Common myeloid progenitor, CD34-positive (primary cell): ENCODE measurements around the gene ANKRD63.
A peak's percentile ranks its signal among the peaks of the same experiment; 100 is the strongest.

Experiments used
- CTCF ChIA-PET: fragments of 350-600 bp; sonication (Branson Sonifier 250); formaldehyde crosslinking; loops from one replicate; lab custom pipeline; 2021; ENCODE audit warnings: antibody characterized with exemption; lab: Charles Lee
- POLR2A ChIA-PET: fragments of 350-600 bp; sonication (Branson Sonifier 250); formaldehyde crosslinking; loops from one replicate; lab custom pipeline; 2021; ENCODE audit warnings: antibody characterized with exemption; lab: Charles Lee
- DNase-seq, 3 donors: peaks; one replicate each; pipeline versions ENCODE4 v3.0.0 to v3.0.0-alpha.2; 2013
- H3K27ac ChIP-seq, 2 experiments: 1 replicate in 1 of 2; 2 replicates in 1 of 2; pipeline ENCODE4 v1.7.0; 2013; ENCODE audit warnings: inconsistent platforms in 2 of 2, low read length in 2 of 2, mild to moderate bottlenecking in 2 of 2, low read depth in 1 of 2, moderate library complexity in 1 of 2; ENCODE audit not compliant: severe bottlenecking in 2 of 2, insufficient read depth in 1 of 2, poor library complexity in 1 of 2
- H3K27me3 ChIP-seq, 5 experiments: replicated peaks in 2 of 5; 1 replicate in 3 of 5; 2 replicates in 2 of 5; pipeline versions ENCODE4 v1.6.1 to v1.7.0; 2013; ENCODE audit warnings: low read length in 4 of 5, mild to moderate bottlenecking in 2 of 5, moderate library complexity in 2 of 5, inconsistent platforms in 1 of 5; ENCODE audit not compliant: insufficient read depth in 5 of 5, control insufficient read depth in 4 of 5
- H3K36me3 ChIP-seq, 4 experiments: 1 replicate in 2 of 4; 2 replicates in 2 of 4; pipeline versions ENCODE4 v1.6.1 to v1.7.0; 2013; ENCODE audit warnings: low read length in 3 of 4, control low read depth in 1 of 4, mild to moderate bottlenecking in 1 of 4; ENCODE audit not compliant: control insufficient read depth in 4 of 4, insufficient read depth in 4 of 4
- H3K4me1 ChIP-seq, 4 experiments: 1 replicate in 3 of 4; 2 replicates in 1 of 4; pipeline versions ENCODE4 v1.6.1 to v1.7.1; 2013; ENCODE audit warnings: low read length in 3 of 4, mild to moderate bottlenecking in 3 of 4, control low read depth in 1 of 4, inconsistent platforms in 1 of 4, moderate library complexity in 1 of 4; ENCODE audit not compliant: control insufficient read depth in 4 of 4, insufficient read depth in 4 of 4; ENCODE audit errors: control extremely low read depth in 1 of 4
- H3K4me3 ChIP-seq, 7 experiments: 1 replicate in 4 of 7; 2 replicates in 3 of 7; pipeline versions ENCODE4 v1.5.1 to v1.7.0; 2013; ENCODE audit warnings: mild to moderate bottlenecking in 7 of 7, low read length in 6 of 7, moderate library complexity in 6 of 7, inconsistent platforms in 2 of 7, low read depth in 2 of 7, control low read depth in 1 of 7; ENCODE audit not compliant: insufficient read depth in 4 of 7, control insufficient read depth in 1 of 7; ENCODE audit errors: extremely low read depth in 1 of 7
- H3K9me3 ChIP-seq, 5 experiments: 1 replicate in 4 of 5; 2 replicates in 1 of 5; pipeline versions ENCODE4 v1.6.1 to v1.7.1; 2013; ENCODE audit warnings: low read length in 4 of 5, mild to moderate bottlenecking in 2 of 5, inconsistent platforms in 1 of 5, low read depth in 1 of 5, moderate library complexity in 1 of 5; ENCODE audit not compliant: control insufficient read depth in 4 of 5, insufficient read depth in 2 of 5; ENCODE audit errors: control extremely low read depth in 1 of 5
- WGBS: methylation state at CpG from one replicate; pipeline ENCODE4 v1.1.5; 2013; ENCODE audit not compliant: insufficient coverage; 5-methylcytosine and 5-hydroxymethylcytosine counted together

ANKRD63 gene

DNA sequence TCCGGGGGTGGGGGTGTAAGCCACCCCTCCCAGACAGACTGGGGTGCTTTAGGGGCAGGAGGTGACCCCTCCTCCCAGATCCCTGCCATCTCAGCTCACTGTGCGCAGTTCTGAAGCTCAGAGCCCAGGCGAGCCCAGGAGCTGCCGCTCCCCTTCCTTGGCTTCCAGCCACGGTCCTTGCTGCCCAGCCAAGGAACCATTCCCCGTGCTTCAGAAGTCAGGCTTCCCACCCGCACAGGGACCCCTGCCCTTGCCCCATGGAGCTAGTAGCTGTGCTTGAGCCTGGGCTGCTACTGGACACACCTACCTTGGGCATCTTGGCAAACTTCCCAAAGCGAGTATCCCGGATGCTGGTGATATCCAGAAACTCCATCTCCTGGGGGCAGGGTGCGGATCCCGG, 20.1 kb upstream of the ANKRD63 start:
- ChIA-PET CTCF (interaction anchor here (1.5 to 25.2 kb wide), 6 partner anchors 9 to 85 kb away, joined by 3 to 1099 read pairs (median 208); partner anchors contain the start of genes ANKRD63, CCDC9B, INAFM2 and PLCB2), POLR2A (no interaction called here)
- peaks cover 6 to 61% (median 43%) of the 10 kb centered on the region in 4 experiments for H3K4me1 ChIP-seq
- 98% methylated on average over 7 of the region's 11 CpGs for WGBS
- H3K27me3 ChIP-seq = no peaks in the 10 kb centered on the region
- peaks cover 0 to 9% (median 0%) of the 10 kb centered on the region in 5 experiments for H3K9me3 ChIP-seq
- H3K27ac ChIP-seq = no peak overlapping the region
- no peak overlapping the region for H3K4me3 ChIP-seq
- H3K36me3 ChIP-seq = peaks cover 9 to 60% (median 45%) of the 10 kb centered on the region in 4 experiments
- no peak for DNase-seq

DNA sequence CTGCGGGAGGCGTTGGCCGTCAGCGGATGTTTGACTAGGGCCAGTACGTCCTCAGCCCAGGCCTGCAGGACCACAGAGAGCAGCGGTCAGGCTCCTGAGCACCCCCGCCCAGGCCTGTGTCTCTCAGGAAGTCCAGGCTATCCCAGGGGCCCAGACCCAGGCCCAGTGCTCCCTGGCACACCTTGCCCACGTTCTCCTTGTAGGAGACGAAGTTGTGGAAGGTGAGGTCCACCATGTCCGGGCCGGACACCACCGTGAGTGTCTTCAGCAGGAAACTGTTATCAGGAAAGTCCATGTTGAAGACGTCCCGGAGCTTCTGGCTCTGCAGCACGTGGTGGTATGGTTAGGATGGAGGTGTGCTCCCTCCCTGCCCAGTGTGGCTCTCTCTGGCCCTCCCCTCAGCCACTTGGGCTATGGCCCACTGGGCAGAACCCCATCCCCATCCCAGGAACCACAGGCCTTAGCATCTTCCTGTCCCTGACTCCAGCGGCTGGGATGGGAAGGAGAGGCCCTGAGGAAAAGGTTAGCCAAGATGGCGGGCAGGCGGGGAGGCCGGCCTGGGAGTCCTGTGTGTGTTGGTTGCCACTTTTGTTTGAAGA, 19.5 kb upstream of the ANKRD63 start:
- DNase-seq = no peak
- Histone ChIP-seq H3K36me3 (peaks cover 11 to 66% (median 51%) of the 10 kb centered on the region in 4 experiments), H3K27ac (peak overlapping the region in 1 of 2 experiments; percentile 7), H3K4me1 (peaks cover 6 to 58% (median 40%) of the 10 kb centered on the region in 4 experiments), H3K4me3 (no peak overlapping the region), H3K9me3 (peaks cover 0 to 9% (median 0%) of the 10 kb centered on the region in 5 experiments), H3K27me3 (no peaks in the 10 kb centered on the region)
- POLR2A ChIA-PET = no interaction called here
- CTCF ChIA-PET = interaction anchor here (0.8 to 25.2 kb wide), 8 partner anchors 9 to 85 kb away, joined by 3 to 1099 read pairs (median 8); partner anchors contain the start of genes ANKRD63, CCDC9B, INAFM2 and PLCB2
- WGBS = 98% methylated on average over 10 of the region's 19 CpGs

DNA sequence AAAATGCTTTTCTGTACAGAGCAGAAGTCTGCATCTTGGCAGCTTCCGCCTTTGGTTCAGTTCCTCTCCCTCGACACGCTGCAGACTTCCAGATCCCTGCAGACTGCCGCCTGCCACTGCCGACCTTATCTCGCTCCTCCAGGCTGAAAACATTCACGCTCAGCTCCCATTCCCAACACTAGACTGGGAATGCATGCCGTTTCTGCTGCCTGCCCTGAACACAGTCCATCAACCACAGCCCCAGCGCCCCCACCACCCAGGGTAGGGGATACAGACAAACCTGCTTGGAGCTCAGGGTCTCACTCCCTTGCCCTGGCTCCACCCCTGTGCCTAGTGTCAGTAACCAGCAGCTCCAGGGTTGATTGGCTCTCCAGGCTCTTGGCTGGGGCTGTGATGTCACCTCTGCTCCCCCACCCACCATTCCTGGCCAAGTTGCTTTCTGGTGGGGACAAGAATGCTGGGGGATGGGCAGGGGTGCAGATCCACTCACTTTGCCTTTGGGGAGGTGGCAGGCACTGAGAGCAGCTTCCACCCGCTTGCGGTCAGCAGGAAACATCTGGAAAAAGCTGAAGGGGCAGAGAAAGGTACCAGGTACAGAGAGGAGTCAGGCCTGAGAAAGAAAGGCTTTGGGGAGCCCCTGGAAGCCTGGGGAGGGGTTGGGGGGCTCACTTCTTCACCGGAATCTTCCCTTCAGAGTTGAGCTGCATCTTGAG, 18.8 kb upstream of the ANKRD63 start:
- Histone ChIP-seq H3K9me3 (peaks cover 0 to 9% (median 0%) of the 10 kb centered on the region in 5 experiments), H3K4me3 (no peak overlapping the region), H3K4me1 (peaks cover 6 to 50% (median 33%) of the 10 kb centered on the region in 4 experiments), H3K27ac (peak overlapping the region in 1 of 2 experiments; percentile 7), H3K36me3 (peaks cover 11 to 74% (median 56%) of the 10 kb centered on the region in 4 experiments), H3K27me3 (no peaks in the 10 kb centered on the region)
- CTCF ChIA-PET = interaction anchor here (0.5 to 25.2 kb wide), 10 partner anchors 8 to 84 kb away, joined by 3 to 1099 read pairs (median 6); partner anchors contain the start of genes ANKRD63, CCDC9B, INAFM2 and PLCB2
- POLR2A ChIA-PET = no interaction called here
- DNase-seq = peak in 2 of 3 donors; percentile 25 to 33
- WGBS = 31% methylated on average over 8 of the region's 12 CpGs

DNA sequence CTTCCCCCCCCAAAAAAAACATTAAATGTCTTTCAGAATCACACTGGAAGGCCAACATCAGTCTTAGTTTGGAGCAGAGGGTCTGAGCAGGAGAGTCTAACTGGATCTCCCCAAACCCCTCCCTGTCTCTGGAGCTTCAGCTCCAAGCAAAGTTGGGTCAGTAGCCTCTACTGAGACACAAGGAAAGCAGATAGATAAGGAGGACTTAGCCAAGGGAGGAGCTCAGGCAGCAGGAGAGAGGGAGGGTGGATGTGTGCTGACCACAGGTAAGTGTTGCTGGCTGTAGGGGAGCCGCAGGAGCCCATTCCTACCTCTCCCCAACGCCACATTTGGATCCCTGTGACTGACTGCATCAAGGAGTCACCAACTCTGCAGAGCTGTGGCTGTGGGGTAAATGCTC, 17.9 kb upstream of the ANKRD63 start:
- no peaks in the 10 kb centered on the region for H3K27me3 ChIP-seq
- POLR2A ChIA-PET = no interaction called here
- H3K4me3 ChIP-seq = no peak overlapping the region
- WGBS = 100% methylated on average over 1 of the region's 2 CpGs
- peaks cover 0 to 9% (median 0%) of the 10 kb centered on the region in 5 experiments for H3K9me3 ChIP-seq
- H3K4me1 ChIP-seq = peaks cover 2 to 41% (median 28%) of the 10 kb centered on the region in 4 experiments
- no peak overlapping the region for H3K27ac ChIP-seq
- CTCF ChIA-PET = interaction anchor here (0.5 to 25.2 kb wide), 7 partner anchors 7 to 68 kb away, joined by 3 to 1099 read pairs (median 7); partner anchors contain the start of genes ANKRD63, CCDC9B, INAFM2 and PLCB2
- H3K36me3 ChIP-seq = peaks cover 13 to 82% (median 63%) of the 10 kb centered on the region in 4 experiments
- no peak for DNase-seq

DNA sequence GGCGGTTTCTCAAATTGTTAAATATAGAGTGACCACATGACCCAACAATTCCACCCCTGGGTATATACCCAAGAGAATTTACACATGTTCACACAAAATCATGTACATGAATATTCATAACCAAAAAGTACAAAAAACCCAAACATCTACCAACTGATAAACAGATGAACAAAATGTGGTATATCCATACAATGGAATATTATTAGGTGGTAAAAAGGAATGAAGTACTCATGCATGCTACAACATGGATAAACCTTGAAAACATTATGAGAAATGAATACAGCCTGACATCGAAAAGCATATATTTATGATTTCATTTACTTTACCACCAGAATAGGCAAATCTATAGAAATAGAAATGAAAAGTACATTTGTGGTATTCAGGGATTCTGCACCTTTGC, 17.5 kb upstream of the ANKRD63 start:
- DNase-seq = no peak
- Histone ChIP-seq H3K27ac (no peak overlapping the region), H3K27me3 (no peaks in the 10 kb centered on the region), H3K4me1 (peaks cover 2 to 37% (median 25%) of the 10 kb centered on the region in 4 experiments), H3K9me3 (peaks cover 0 to 9% (median 0%) of the 10 kb centered on the region in 5 experiments), H3K4me3 (no peak overlapping the region), H3K36me3 (peaks cover 17 to 86% (median 64%) of the 10 kb centered on the region in 4 experiments)
- POLR2A ChIA-PET = no interaction called here
- CTCF ChIA-PET = interaction anchor here (23.9 to 25.2 kb wide), 3 partner anchors 7 to 37 kb away, joined by 407 to 1099 read pairs (median 407); partner anchors contain the start of genes ANKRD63, CCDC9B, INAFM2 and PLCB2
- WGBS = 100% methylated on average over 1 of the region's 2 CpGs

DNA sequence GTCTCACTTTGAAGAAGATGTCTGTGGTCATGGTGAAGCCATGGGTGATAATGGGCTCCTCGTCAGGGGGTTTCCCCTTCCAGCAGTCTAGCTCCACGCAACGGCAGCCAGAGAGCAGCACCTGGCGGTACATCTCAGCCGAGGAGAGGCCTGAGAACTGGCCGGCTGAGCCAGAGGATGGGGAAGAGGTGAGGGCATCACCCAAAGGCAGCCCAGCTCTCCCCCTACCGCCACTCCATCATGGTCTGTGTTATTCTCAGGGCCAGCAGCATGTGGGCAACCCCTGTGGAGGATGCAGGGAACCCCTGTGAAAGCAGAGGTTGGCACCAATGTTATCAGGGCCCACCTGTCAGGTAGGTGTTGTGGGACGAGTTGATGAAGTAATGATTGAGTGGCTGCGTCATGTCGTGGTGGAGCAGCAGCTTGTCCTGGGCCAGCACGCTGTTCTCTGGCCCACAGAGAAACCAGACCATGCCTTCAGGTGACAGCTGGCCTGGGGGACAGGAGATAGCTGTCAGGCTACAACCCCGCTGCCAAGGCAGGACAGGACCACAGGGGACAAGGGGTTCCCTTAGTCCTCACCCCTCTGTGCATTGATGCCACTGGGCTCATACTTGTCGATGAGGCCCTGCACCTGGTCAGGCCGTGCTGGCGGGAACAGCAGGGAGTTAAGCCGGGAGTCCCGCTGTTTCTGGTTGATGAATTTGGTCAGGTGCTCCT, 15.5 kb upstream of the ANKRD63 start:
- POLR2A ChIA-PET = no interaction called here

More for the DNA sequence above, 15.5 kb upstream of the ANKRD63 start:
- CTCF ChIA-PET = interaction anchor here (0.6 to 25.2 kb wide), 2 partner anchors 14 to 22 kb away, joined by 3 to 407 read pairs; partner anchors contain the start of genes INAFM2 and PLCB2
- 93% methylated on average over 10 of the region's 17 CpGs for WGBS
- H3K4me1 ChIP-seq = peaks cover 2 to 28% (median 17%) of the 10 kb centered on the region in 4 experiments
- no peaks in the 10 kb centered on the region for H3K27me3 ChIP-seq
- DNase-seq = no peak
- no peak overlapping the region for H3K27ac ChIP-seq
- no peak overlapping the region for H3K4me3 ChIP-seq
- H3K36me3 ChIP-seq = peaks cover 16 to 92% (median 74%) of the 10 kb centered on the region in 4 experiments
- peaks cover 0 to 9% (median 0%) of the 10 kb centered on the region in 5 experiments for H3K9me3 ChIP-seq
